Dedifferentiated amniotic fluid mesenchymal stem cell (primary cell): ENCODE measurements around the gene SERPINA9.

Experiments used
- DNase-seq: peaks from one replicate; pipeline ENCODE4 v3.0.0-alpha.2; 2016; ENCODE audit errors: extremely low spot score

Gene SERPINA9

DNA sequence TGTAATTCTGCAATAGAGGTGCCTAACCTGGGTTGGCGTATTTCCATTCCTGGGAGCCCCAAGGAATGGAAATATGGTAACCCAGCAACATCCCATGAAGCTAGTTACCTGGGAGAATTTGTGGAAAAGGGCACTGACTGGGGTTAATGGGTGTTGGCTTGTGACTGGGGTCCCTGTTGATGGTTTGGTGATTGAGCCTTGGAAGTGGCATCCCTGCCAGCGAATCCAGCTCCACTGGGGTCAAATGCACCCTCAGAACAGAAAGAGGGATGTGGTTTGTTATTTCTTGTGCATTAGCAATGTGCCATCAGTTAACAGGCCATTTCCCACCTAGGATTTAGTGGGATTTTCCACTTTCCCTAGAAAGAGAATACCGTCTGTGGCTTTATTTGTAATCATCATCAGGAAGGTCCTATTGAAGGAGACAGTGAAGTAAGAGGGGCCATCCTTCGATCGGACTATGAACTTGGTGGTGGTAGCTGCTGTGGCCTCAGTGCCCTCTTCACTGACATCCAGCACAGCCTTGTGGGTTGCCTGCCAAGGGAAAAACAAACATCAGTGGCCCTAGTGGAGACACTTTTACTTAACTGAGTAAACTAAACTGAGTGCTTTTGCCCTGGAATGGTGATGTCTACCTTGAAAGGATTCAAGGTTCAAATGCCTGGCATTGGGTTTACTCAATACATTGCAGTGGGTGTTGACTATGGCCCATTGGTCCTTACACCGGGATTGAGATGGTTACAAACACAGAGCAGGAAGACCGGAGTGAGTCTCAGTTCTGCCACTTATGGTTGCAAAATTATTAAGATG, 13.0 kb downstream of the SERPINA9 start:
- DNase-seq: no peak

DNA sequence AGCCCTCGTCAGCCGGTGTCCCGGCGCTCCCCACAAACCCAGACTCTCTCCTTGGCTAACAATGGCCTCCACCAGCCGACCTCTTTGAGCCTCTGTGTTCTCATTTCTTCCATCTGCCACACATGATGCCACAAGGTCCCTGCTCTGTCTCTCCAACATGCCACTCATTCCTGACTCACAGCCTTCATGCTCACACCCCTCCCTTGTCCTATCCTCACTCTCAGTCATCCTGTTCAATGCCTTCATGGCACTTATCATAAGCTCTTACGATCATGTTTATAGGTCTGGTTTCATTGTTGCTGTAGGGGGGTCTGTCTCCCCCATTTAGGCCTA, 13.8 kb downstream of the SERPINA9 start:
- DNase-seq: no peak

DNA sequence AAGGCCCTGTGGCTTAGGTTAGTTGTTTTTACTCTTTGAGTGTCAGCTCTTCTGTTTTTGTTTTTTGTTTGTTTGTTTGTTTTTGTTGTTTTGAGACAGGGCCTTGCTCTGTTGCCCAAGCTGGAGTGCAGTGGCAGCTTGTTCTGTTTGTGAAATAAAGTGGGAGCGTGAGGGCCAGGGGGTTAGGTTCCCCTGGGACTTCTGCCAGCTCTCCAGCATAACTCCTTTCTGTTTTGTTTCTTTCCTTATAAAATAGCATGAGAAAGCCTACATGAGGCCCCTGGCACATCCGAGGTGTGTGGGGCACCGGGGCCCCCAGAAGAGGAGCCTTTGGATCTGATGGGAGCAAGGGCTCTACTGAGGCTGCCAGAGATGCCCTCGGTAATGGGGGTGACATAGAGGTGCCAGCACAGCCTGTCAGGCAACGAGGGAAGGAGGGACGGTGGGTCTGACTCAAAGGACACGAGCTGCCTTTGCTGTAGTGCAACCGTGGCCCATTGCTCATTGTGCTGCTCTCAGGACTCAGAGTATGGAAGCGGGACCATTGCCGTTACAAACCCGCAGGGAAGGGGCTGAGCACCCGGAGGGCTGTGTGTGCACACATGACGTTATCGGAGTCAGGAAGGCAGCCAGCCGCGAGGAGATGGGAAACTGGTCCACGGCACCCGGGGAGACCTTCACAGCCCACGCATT, 14.3 kb downstream of the SERPINA9 start:
- no peak for DNase-seq

DNA sequence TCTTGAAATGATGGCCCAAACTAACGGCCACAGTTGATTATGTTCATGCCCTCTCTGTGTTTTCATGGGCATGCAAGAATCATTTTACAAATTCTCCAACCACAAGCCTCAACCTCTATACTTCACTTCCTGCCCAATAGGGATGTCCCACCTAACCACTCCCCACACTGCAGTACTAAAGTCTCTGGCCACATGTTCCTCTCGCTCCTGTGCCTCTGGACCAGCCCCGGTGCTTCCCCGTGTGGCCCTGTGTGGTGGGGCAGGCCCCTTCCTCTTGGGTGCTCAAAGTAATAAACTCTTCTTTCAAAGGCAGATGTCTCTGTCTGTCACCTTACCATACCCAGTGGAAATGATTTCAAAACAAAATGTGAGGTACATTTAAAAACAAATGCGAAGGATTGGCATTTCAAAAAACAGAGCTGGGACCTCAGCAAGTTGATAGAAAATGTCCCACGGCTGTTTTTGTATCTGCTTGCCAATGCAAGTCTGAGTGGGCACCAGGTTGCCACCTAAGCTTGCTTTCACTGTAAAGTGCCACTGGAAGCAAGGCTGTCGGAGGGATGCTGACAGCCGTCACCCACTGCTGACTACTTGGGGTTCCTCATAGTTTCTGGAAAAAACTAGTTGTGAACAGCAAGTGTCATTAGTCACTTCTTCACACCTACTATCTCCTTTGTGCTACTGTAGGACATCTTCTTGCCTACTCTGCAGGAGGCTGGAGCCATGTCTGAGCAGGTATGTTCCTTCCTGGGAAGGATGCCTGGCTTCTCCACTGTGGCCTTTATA, 15.2 kb downstream of the SERPINA9 start:
- no peak for DNase-seq

DNA sequence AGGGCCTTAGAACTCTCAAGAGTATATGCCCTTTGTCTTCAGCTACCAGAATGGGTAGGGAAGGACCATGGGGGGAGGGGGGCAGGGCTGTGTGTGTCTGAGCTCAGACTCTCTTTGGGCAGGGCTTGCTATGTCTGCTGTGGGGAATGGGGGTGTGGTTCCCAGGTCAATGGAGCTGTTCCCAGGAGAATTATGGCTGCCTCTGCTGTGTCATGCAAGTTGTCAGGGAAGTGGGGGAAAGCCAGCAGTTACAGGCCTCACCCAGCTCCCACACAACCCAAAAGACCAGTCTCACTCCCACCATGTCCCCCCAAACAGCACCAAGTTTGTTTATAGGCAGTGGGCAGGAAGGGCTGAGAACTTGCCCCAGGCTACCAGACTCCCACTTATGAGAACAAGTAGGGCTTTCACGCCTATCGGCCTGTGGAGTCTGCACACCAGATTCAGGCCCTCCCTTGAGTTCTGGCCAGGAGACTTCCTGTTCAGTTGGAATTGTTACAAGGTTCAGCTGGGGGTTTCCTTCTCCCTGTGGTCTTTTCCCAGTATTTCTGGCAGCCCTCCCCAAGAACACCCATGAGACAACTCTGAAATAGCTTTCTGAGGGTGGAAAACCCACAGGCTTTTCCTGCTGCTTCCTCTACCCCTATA, 17.3 kb downstream of the SERPINA9 start:
- DNase-seq: no peak

DNA sequence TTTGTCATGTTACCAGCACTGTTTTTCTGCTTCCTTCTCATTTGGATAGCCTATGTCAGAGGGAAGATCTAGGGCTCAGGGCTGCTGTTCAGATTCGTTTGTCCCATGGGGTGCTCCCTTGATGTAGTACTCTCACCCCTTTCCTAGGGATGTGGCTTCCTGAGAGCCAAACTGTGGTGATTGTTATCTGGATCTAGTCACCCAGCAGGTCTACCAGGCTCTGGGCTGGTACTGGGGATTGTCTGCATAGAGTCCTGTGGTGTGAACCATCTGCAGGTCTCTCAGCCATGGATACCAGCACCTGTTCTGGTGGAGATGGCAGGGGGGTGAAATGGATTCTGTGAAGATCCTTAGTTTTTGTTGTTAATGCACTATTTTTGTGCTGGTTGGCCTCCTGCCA, 17.9 kb downstream of the SERPINA9 start:
- DNase-seq: no peak

DNA sequence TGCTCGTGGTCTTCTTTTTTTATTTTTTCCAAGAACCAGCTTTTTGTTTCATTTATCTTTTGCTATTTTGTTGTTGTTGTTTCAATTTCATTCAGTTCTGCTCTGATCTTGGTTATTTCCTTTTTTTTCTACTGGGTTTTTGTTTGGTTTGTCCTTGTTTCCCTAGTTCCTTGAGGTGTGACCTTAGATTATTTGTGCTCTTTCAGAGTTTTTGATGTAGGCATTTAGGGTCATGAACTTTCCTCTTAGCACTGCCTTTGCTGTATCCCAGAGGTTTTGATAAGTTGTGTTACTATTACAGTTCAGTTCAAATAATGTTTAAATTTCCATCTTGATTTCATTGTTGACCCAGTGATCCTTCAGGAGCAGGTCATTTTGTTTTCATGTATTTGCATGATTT, 20.1 kb downstream of the SERPINA9 start:
- DNase-seq: no peak

DNA sequence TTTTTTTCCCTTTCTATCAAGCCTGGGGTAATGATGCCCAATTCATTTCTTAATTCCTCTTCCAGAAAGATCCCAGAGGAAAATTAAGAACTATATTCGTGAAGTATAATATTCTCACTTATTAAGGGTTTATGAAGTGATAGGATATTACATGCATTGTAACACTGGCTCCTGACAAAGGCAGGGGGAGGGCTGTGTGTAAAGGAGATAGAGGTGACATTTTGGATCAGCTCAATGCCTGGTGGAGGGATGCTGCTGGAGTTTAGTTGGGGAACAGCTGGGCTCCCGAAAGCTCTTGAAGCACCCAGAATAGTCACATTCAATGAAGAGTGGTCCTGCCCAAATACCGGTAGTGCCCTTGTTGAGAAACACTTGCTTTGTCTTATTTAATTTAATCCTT, 24.2 kb downstream of the SERPINA9 start:
- DNase-seq: no peak

DNA sequence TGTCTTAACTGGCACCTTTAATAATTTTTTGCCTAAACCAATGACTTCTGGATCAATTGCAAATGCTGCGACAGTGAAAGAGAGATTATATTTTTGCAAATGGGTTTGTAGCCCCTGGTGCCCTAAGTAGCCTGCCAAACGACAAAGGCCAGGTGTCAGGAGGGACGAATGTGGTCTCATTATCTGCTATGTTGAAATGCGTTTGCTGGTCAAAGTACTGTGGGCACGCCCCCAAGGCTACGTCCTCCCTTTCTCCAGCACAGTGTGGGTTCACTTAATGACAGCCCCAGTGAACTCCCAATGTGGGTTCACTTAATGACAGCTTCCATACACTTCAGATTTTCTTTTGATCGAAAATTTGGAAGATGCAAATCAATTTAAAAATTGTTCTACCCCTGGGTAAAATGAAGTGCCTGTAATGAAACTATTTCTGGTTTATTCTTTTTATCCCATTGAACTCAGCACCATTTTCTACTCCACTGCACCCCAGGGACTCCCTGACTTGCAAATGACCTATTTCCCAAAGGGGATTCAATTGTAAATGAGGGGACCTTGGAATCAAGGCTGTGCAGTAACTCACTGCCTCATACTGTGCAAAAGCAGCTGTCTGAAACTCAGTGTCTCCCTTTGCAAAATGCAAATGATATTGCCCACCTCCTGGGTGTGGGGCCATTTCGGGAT, 24.8 kb downstream of the SERPINA9 start:
- no peak for DNase-seq

DNA sequence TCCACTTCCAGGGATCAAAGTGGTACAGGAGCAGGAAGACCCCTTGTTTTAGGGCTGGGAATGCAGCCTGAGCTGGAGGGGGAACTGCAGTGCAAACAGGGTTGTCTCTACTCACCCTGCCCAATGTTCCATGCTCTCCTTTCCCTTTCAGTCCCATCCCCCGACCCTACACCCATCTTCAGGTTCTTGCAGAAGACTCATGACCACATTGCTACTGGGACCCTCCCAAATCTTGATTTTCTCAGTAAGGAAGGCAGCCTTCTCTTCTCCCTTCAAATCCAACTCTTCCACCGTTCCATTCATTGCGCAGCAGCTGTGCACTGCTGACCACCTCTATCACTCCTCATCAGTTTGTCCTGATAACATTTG, 25.3 kb downstream of the SERPINA9 start:
- no peak for DNase-seq

DNA sequence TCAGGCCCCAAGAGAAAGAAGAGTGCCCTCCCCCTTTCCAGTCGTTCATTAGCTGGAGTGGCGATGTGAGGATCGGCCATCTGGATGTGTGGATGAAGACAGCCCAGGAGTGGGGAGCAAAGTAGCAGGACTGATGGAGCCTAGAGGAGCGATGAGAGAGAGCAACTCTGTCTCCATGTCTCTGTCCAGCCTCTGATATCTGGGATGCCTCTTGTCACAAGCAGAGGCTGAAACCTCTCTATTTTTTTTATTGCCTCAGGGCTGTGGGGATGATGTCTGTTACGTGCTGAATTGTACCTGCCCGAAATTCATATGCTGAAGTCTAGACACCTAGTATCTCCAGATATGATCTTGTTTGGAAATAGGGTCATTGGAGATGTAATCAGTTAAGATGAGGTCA, 26.1 kb downstream of the SERPINA9 start:
- DNase-seq: no peak

DNA sequence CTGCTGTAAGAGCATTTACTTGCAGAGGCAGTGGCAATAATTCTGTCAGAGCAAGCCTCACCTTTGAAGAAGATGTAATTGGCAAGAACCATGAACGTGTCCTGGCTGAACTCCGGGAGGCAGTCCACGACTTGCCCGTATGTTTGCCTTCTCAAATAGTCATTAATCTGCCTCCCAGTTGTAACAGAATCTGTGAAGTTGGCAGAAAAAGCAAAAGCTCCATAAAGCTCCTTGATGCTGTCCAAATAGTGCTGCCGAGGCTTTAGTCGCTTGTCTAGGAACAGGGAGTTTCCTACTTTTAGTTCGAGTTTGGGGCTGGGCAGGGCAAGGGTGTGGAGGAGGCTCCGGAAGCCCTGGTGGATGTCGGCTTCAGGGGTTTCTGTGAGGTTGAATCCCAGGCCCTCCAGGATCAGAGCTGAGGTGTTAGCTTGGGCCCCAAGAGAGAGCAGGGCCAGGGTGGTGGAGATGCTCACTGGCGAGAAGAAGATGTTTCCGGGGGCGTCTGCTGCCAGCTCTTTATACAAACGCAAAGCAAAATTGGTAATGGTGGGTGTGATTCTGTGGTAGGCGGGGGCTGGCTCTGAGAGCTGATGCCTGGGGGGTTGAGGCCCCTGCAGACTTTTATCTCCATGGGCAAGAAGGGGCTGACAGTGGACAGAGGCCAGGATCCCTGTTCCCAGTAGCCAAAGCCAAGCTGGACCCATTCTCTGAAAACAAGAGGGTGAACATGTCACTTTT, 27.8 kb downstream of the SERPINA9 start:
- DNase-seq: no peak

DNA sequence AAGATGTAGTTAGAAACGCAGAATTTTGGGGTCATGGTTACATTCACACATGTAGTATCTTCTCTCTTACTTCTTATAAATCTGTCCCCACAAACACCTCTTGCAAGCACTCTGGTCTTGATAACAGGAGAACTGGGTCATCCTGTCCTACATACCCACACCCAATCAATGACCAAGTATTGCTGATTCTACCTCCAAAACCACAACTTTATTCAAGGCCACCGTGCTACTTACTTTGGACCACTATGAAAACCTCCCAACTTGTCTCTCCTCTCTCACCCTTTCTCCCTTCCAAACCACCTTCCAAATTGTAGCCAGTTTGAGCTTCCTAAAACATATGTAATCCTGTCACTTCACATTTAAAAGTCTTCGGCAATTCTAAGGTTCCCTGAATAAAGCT, 28.8 kb downstream of the SERPINA9 start:
- DNase-seq: no peak

DNA sequence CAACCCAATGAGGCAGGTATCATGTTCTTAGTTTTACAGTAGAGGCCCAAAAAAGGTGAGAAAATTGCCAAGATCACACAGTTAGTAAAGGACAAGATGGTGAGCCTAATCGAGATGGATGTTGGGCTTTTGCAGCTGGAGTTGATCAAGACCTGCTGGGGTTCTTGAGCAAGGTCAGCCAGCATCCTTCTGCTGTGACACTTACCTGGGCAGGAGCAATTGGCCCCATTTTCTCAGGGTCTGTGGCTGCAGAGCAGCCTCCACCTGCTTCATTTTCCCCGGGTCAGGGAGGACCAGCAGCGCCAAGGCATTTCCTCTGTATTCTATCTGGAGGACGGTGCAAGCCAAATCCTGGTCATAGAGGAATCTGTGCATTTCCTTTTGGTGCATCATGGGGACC, 29.9 kb downstream of the SERPINA9 start:
- DNase-seq: no peak

DNA sequence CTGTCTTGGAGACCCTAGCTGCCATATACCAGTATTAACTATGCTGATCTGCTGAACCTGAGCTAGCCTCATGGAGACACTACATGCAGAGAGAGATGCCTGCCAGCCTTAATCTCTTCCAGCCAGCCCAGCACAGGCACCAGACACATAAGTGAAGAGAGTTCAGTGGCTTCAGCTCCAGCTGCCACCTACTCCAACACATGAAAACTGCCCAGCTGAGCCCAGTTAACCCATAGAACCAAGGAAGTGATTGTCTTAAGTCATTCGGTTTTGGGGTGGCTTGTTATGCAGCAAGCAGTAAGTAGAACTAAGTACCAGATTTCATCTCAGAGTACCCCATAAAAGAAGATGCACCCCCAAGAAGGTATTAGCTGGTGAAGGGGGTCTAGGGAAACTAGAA, 31.0 kb downstream of the SERPINA9 start:
- DNase-seq: no peak

DNA sequence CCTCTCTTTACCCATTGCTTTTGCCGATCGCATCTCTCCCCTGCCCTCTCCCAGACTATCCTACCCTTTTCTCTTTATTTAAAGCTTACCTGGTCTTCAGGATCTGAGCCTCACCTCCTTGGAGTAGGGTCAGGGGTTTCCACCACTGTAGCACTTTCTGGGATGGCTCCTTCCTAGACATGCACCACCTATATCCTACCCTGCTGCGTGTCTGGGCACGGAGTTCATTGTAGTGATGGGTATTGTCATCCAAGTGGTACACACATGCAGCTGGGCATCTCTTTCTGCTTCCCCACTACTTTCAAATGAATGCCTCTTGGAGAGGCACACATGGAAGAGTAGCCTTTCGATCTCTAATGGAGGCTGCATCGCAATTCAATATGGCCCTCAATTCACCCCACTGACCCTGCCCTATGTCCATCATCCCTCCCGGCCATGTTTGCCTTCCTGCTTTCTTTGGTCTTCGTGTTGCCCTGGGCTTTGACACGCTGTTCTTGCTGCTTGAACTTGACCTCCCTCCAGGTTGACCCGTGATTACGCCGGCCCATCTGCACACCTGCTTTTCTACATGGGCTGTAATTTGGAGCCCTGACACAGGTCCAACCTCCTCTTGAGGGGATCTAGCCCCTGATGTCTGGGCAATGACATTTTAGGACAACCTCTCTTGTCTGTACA, 34.3 kb downstream of the SERPINA9 start:
- no peak for DNase-seq

DNA sequence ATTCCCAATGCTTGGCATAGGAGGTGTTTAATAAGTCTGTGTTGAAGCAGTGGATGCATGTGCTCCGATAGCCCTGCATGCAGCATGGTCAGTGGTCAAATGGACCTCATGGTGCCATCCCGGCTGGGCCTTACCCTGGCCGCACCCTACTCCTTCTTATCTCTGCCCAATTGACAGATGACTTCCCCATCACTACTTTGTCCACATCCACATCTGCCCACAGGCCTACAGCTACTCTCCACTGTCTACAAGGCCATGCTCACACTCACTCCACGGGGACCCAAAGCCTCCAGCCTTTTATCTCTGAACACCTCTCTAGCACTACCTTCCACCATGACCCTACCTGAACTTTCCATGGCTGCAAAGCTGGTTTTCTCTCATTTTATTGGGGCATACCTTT, 34.9 kb downstream of the SERPINA9 start:
- no peak for DNase-seq

DNA sequence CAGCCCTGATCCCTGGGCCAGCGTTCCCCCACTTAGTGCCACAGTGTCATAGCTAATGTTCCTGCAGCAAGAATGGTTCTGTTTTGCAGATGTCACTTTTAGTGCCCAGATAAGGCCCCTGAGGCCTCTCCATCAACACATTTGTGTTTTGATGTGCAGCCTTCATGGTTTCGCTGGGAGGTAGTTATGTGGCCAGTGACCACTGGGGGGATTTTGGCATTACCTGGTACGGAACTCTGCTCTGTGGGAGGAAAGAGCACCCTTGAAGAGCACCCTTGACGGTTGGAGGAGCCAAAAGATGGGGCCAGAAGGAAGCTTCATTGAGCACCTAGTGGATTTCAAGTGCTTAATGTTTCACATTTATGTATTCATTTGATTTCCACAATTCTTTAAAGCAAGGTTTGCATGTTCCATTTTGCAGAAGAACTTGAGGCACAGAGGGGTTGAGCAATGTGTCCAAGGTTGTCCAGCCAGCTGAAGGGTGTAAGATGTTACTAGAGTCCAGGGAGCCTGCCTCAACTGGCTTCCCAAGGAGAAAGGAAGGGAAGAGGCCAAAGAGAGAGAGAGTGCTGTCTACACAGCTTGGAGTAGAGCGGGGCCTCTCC, 36.4 kb downstream of the SERPINA9 start:
- DNase-seq: no peak

DNA sequence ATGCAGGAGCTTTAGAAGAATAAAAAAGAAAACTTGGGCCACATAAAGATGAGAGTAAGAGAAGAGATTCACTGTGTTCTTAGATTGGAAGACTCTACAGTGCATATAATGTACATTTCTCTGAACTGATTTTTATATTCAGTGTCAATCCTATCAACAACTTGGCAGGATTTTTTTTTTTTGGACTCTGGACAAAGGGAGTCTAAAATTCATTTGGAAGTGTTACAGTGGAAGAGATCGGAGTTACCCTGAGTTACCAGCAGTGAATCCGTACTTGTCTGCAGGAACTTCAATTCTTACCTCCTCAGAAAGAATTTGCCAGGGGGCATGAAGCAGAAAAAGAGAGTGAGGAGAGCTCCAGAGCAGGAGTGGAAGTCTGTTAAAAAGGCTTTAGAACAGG, 47.4 kb downstream of the SERPINA9 start:
- no peak for DNase-seq

DNA sequence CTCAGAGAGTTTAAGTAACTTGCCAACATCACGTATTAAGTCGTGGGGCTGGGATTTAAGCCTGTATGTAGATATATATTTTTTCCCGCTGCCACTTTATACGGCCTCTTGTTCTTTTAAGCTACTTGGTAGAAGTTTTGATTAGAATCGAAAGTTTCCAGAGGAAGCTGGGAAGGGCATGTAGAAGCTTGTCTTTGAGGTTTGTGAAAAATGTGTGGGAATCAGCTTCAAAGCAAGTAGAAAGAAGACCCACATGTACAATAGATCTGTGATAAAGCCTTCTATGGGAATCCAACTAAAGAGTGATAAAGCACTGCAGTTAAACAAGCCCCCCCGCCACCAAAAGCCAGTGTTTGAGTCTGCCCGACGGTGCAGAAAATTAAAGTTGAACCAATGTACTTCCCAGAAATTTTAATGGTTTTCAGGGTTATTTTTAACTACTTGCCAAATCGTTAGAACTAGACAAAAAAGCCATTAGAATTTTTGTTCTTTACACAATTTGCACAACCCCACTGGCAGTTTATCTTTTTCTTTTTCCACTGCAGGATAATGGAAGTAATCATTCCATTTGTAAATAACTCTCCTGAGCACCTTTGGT, 48.9 kb downstream of the SERPINA9 start:
- DNase-seq: no peak
